ENCODE results near the gene KIF26B.

The KIF26B gene

GRCh38 chr1:245754463-245754961 lies 599.7 kb downstream of the KIF26B start:
- no peak for FAIRE-seq

More at GRCh38 chr1:245754463-245754961, 599.7 kb downstream of the KIF26B start:
- TF ChIP-seq POLR2A (IDR thresholded peaks at IDR 0.05; ENCODE audit: low read depth, low read length), result no peak
- DNase-seq (ENCODE audit: insufficient read length, low spot score), result no peak
